Mesothelial cell of epicardium (in vitro differentiated cells): ENCODE results near the gene OR1K1. TPM values are rescaled to one million over a fixed set of nuclear protein-coding genes. Genes with fewer than 3 reads are reported as not detected.
"Not testable (repeated sequence)": the region's sequence is repeated elsewhere in the genome, so short reads cannot be mapped to it uniquely, and the experiment has no call there.

Experiments used
- DNase-seq, 2 experiments: peaks; one replicate each; pipeline ENCODE4 v3.0.0; 2021; ENCODE audit warnings: low spot score in 2 of 2; ENCODE audit not compliant: unreplicated experiment in 2 of 2
- H3K27ac Mint-ChIP-seq: 2 replicates; pipeline ENCODE4 v1.8.0; 2021; ENCODE audit warnings: mixed read lengths
- H3K27me3 Mint-ChIP-seq: 2 replicates; pipeline ENCODE4 v1.8.0; 2021; ENCODE audit warnings: low read depth, mixed read lengths
- H3K36me3 Mint-ChIP-seq: 2 replicates; pipeline ENCODE4 v1.8.0; 2021; ENCODE audit warnings: mixed read lengths
- H3K4me1 Mint-ChIP-seq: 2 replicates; pipeline ENCODE4 v1.8.0; 2021; ENCODE audit warnings: mixed read lengths
- H3K4me3 Mint-ChIP-seq: 2 replicates; pipeline ENCODE4 v1.8.0; 2021; ENCODE audit warnings: mild to moderate bottlenecking, moderate library complexity, mixed read lengths
- H3K9me3 Mint-ChIP-seq: 2 replicates; pipeline ENCODE4 v1.8.0; 2021; ENCODE audit warnings: mixed read lengths
- total RNA-seq: library from RNA; stranded (reverse); gene quantifications from 3 replicates; pipeline ENCODE4 v1.2.1, GENCODE V29; 2021
- TF ChIP-seq, protein P1 (sequence below): fragments of 200-600 bp; sonication (generic); IDR thresholded peaks from one replicate; pipeline ENCODE4 v1.5.0; 2021; ENCODE audit warnings: antibody characterized with exemption; ENCODE audit not compliant: unreplicated experiment

The OR1K1 gene
- total RNA-seq, 1 donor from 2014 or later: not detected

DNA sequence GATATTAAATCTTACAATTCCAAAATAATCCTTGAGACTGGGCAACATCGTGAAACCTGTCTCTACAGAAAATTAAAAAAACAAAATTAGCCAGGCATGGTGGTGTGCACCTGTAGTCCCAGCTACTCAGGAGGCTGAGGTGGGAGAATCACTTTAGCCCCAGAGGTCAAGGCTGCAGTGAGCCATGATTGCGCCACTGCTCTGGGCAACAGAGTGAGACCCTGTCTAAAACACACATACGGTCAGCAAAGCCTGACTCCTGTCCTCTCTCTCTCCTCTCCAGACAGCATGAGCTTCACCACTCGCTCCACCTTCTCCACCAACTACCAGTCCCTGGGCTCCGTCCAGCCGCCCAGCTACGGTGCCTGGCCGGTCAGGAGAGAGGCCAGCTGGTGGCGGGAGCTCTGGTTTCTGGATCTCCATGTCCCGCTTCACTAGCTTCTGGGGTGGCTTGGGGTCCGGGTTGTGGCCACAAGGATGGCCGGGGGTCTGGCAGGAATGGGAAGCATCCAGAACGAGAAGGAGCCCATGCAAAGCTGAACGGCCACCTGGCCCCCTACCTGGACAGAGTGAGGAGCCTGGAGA lies 37.4 kb downstream of the OR1K1 start:
- Mint-ChIP-seq H3K9me3 (no peaks in the 10 kb centered on the region), H3K4me1 (no peaks in the 10 kb centered on the region), H3K36me3 (no peaks in the 10 kb centered on the region), H3K27me3 (peaks cover 9% of the 10 kb centered on the region), H3K27ac (no peak overlapping the region), H3K4me3 (no peak overlapping the region)
- no peak for DNase-seq
- TF ChIP-seq, protein P1, sequence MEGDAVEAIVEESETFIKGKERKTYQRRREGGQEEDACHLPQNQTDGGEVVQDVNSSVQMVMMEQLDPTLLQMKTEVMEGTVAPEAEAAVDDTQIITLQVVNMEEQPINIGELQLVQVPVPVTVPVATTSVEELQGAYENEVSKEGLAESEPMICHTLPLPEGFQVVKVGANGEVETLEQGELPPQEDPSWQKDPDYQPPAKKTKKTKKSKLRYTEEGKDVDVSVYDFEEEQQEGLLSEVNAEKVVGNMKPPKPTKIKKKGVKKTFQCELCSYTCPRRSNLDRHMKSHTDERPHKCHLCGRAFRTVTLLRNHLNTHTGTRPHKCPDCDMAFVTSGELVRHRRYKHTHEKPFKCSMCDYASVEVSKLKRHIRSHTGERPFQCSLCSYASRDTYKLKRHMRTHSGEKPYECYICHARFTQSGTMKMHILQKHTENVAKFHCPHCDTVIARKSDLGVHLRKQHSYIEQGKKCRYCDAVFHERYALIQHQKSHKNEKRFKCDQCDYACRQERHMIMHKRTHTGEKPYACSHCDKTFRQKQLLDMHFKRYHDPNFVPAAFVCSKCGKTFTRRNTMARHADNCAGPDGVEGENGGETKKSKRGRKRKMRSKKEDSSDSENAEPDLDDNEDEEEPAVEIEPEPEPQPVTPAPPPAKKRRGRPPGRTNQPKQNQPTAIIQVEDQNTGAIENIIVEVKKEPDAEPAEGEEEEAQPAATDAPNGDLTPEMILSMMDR: no peak

DNA sequence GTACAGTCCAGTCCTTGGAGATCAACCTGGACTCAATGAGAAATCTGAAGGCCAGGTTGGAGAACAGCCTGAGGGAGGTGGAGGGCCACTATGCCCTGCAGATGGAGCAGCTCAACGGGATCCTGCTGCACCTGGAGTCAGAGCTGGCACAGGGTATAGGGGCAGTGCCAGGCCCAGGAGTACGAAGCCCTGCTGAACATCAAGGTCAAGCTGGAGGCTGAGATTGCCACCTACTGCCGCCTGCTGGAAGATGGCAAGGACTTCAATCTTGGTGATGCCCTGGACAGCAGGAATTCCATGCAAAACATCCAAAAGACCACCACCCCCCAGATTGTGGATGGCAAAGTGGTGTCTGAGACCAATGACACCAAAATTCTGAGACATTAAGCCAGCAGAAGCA lies 38.5 kb downstream of the OR1K1 start:
- not testable (repeated sequence) for H3K27ac Mint-ChIP-seq, H3K4me1 Mint-ChIP-seq, DNase-seq, H3K9me3 Mint-ChIP-seq, H3K27me3 Mint-ChIP-seq, H3K4me3 Mint-ChIP-seq, H3K36me3 Mint-ChIP-seq

DNA sequence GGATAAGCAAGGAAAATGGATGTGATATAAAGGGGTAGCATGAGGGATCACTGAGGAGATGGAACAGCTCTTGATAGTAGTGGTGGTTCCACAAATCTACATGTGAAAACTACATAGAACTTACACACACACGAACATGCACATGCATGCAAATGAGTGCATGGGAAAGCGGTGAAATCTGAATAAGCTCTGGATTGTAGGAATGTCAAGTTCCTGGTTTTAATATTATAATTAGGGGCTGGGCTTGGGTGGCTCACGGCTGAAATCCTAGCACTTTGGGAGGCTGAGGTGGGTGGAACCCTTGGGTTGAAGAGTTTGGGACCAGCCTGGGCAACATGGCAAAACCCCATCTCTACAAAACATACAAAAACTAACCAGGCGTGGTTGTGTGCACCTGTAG lies 41.6 kb downstream of the OR1K1 start:
- DNase-seq: no peak
- Mint-ChIP-seq H3K36me3 (peaks cover 8% of the 10 kb centered on the region), H3K4me3 (no peak overlapping the region), H3K27ac (no peak overlapping the region), H3K9me3 (peaks cover 4% of the 10 kb centered on the region), H3K27me3 (peaks cover 9% of the 10 kb centered on the region), H3K4me1 (no peaks in the 10 kb centered on the region)
- TF ChIP-seq, protein P1: no peak

DNA sequence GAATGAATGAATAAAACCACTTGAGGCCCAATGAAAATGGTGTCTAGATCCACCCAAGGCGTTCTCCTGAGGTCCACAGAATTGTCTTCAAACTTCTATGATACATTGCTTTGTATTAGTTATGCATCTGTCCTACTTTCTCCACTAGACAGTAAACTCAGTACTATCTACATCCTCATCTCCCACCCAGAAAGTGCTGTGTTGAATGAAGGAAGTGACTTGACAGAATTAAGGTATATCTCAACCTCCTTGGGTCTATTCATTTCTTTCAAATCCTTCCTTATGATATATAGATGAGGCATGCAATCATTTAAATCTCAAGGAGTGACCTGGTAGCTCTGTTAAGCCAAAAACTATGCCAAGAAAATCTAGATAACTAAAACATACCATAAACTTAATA lies 44.2 kb downstream of the OR1K1 start:
- Mint-ChIP-seq H3K4me3 (no peak overlapping the region), H3K27me3 (peaks cover 9% of the 10 kb centered on the region), H3K36me3 (peaks cover 16% of the 10 kb centered on the region), H3K4me1 (no peaks in the 10 kb centered on the region), H3K9me3 (peaks cover 4% of the 10 kb centered on the region), H3K27ac (no peak overlapping the region)
- DNase-seq: no peak
- TF ChIP-seq, protein P1: no peak

DNA sequence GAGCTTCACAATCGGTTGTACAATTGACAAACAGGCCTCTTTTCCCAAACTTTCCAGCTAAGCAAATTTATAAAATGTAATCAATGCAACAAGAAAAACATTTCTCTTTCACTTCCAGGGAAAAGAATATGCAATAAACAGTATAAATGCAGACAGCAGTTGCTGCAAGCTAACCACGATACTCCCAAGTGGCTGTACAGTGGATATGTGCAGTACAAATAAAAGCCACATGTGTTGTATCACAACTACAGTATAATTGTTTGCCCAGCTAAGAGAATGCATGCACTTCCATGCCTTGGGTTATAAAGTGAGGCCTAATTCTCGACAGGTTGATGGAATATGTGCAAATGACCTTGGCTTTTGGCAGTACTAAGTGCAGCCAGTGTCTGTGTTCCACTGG lies 45.2 kb downstream of the OR1K1 start:
- no peaks in the 10 kb centered on the region for H3K4me1 Mint-ChIP-seq
- peaks cover 19% of the 10 kb centered on the region for H3K36me3 Mint-ChIP-seq
- H3K27ac Mint-ChIP-seq: no peak overlapping the region
- no peak overlapping the region for H3K4me3 Mint-ChIP-seq
- peaks cover 4% of the 10 kb centered on the region for H3K27me3 Mint-ChIP-seq
- TF ChIP-seq, protein P1: no peak
- peaks cover 4% of the 10 kb centered on the region for H3K9me3 Mint-ChIP-seq
- no peak for DNase-seq

DNA sequence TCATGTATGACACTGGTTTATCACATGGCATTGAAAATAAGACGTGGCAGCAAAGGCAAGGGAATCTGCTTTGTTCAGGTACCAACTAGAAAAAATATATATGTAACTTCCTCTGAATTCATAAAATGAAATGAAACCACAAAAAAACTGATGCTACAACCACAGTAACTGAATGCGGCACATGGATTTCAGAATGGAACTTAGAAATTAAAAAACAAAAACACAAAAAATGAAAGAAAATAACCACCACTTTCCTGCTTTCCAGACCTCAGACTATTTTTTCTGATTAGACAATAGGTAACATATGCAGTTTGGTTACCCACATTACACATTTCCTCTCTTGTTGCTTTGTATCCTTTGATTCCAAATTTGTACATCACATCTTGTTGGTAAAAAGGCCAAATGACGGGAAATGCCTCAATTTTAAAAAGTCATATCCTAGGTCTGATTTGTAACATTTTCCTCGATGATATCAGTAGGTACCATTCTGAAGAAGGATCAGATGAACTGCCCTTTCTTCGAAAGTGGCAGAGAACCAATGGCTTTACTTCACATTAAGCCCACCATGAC lies 46.5 kb downstream of the OR1K1 start:
- H3K4me1 Mint-ChIP-seq: no peaks in the 10 kb centered on the region
- H3K9me3 Mint-ChIP-seq: peaks cover 7% of the 10 kb centered on the region
- peaks cover 31% of the 10 kb centered on the region for H3K36me3 Mint-ChIP-seq
- DNase-seq: no peak
- no peak overlapping the region for H3K4me3 Mint-ChIP-seq
- H3K27me3 Mint-ChIP-seq: no peaks in the 10 kb centered on the region
- TF ChIP-seq, protein P1: no peak
- no peak overlapping the region for H3K27ac Mint-ChIP-seq
